ENCODE data around the gene UBE3C. TPM values are rescaled to one million over a fixed set of nuclear protein-coding genes. Genes with fewer than 3 reads are reported as not detected.

Gene UBE3C
- total RNA-seq, 4 donors from 2014 or later = 60.7 to 68.7 (median 64.7) TPM

DNA sequence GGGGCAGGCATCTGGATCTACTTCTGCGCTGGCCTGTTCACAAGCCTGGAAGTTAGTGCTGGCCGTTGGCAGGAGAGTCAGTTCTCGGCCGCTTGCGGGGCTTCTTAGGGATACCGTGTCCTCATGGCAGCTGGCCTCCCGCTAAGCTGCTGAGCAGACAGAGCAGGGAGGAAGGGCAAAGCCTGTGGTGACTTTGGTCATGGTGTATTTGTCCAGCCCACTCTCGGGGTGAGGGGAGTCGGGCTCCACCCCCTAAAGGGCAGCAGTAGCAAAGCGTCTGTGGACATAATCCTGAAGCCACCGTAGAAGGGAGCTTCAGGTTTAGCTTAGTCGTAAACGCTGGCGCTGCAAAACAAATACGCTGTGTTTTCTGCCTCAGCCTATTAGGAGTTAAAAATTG, 12.2 kb downstream of the UBE3C start:
- no peak overlapping the region for H3K4me3 ChIP-seq
- H3K27ac ChIP-seq = no peak overlapping the region
- no peak for DNase-seq (ENCODE audit: low spot score in 2 of 2)
- H3K4me1 ChIP-seq = peaks cover 0 to 49% (median 0%) of the 10 kb centered on the region in 4 donors
- WGBS, 2 donors = 35 to 43% methylated on average over 15 of the region's 15 CpGs
- peaks cover 0 to 8% (median 0%) of the 10 kb centered on the region in 4 donors for H3K9me3 ChIP-seq
- H3K36me3 ChIP-seq = peaks cover 0 to 17% (median 0%) of the 10 kb centered on the region in 3 donors
- no peaks in the 10 kb centered on the region for H3K27me3 ChIP-seq
- TF ChIP-seq POLR2A (IDR thresholded peaks at IDR 0.05) = no peak
- TF ChIP-seq EP300 (IDR thresholded peaks at IDR 0.05) = no peak

GRCh38 chr7:157151626-157152339, 13.1 kb downstream of the UBE3C start:
- Histone ChIP-seq H3K9me3 (peaks cover 0 to 6% (median 0%) of the 10 kb centered on the region in 4 donors), H3K4me1 (peaks cover 0 to 51% (median 0%) of the 10 kb centered on the region in 4 donors), H3K36me3 (peaks cover 0 to 9% (median 0%) of the 10 kb centered on the region in 3 donors), H3K27me3 (no peaks in the 10 kb centered on the region), H3K27ac (no peak overlapping the region), H3K4me3 (no peak overlapping the region)
- 90 to 92% methylated on average over 5 of the region's 5 CpGs for WGBS, 2 donors
- no peak for TF ChIP-seq CTCF (IDR thresholded peaks at IDR 0.05)
- TF ChIP-seq EP300 (IDR thresholded peaks at IDR 0.05) = no peak
- TF ChIP-seq POLR2A (IDR thresholded peaks at IDR 0.05) = no peak
- no peak for DNase-seq (ENCODE audit: low spot score in 2 of 2)

DNA sequence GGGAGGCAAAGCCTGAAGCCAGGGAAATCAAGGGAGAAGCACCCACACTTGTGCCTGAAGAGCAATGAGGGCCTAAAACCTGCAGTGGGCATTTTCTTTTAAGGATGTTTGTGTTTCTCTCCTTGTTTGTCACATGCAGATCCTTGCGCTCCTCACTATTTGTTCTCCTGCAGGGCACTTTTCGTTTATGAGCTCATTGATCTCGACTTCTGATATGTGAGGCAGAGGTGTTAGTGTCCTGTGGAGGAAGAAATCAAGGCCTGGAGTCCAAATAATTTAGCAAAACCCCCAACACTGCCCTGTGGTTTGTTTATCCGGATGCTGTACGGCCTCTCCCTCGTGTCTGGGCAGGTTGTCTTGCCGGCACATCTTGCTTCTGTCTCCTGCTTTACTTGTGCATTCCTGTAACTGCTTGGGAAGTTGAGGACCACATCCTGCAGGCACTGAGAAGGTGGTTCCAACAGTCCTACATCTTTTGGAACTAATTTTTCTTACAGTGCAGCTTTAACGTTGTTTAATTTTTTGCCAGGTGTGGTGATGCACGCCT, 13.7 kb downstream of the UBE3C start:
- H3K9me3 ChIP-seq = no peaks in the 10 kb centered on the region
- no peak overlapping the region for H3K4me3 ChIP-seq
- no peaks in the 10 kb centered on the region for H3K27me3 ChIP-seq
- WGBS, 2 donors = 90 to 91% methylated on average over 9 of the region's 9 CpGs
- no peak for TF ChIP-seq CTCF (IDR thresholded peaks at IDR 0.05)
- no peak for TF ChIP-seq POLR2A (IDR thresholded peaks at IDR 0.05)
- TF ChIP-seq EP300 (IDR thresholded peaks at IDR 0.05) = no peak
- H3K36me3 ChIP-seq = peaks cover 0 to 5% (median 0%) of the 10 kb centered on the region in 3 donors
- no peak for DNase-seq (ENCODE audit: low spot score in 2 of 2)
- peaks cover 0 to 58% (median 0%) of the 10 kb centered on the region in 4 donors for H3K4me1 ChIP-seq
- H3K27ac ChIP-seq = no peak overlapping the region

- no peaks in the 10 kb centered on the region for H3K9me3 ChIP-seq
- no peak for DNase-seq (ENCODE audit: low spot score in 2 of 2)
- H3K27me3 ChIP-seq = no peaks in the 10 kb centered on the region
- TF ChIP-seq CTCF (IDR thresholded peaks at IDR 0.05) (no peak), POLR2A (IDR thresholded peaks at IDR 0.05) (no peak), EP300 (IDR thresholded peaks at IDR 0.05) (no peak)
- 89 to 90% methylated on average over 8 of the region's 8 CpGs for WGBS, 2 donors
- peaks cover 0 to 5% (median 0%) of the 10 kb centered on the region in 3 donors for H3K36me3 ChIP-seq
- no peak overlapping the region for H3K27ac ChIP-seq
- H3K4me1 ChIP-seq = peaks cover 0 to 65% (median 0%) of the 10 kb centered on the region in 4 donors
- H3K4me3 ChIP-seq = no peak overlapping the region
Observed at GRCh38 chr7:157153260-157153659, 14.5 kb downstream of the UBE3C start.

GRCh38 chr7:157155959-157156358, 17.2 kb downstream of the UBE3C start:
- no peaks in the 10 kb centered on the region for H3K9me3 ChIP-seq
- H3K27ac ChIP-seq = no peak overlapping the region
- H3K4me3 ChIP-seq = no peak overlapping the region
- no peak for DNase-seq (ENCODE audit: low spot score in 2 of 2)
- H3K27me3 ChIP-seq = no peaks in the 10 kb centered on the region
- TF ChIP-seq CTCF (IDR thresholded peaks at IDR 0.05) (no peak), EP300 (IDR thresholded peaks at IDR 0.05) (no peak), POLR2A (IDR thresholded peaks at IDR 0.05) (no peak)
- H3K4me1 ChIP-seq = peaks cover 0 to 61% (median 0%) of the 10 kb centered on the region in 4 donors
- peaks cover 0 to 5% (median 0%) of the 10 kb centered on the region in 3 donors for H3K36me3 ChIP-seq
